Fibroblast of gingiva (primary cell): ENCODE measurements around the gene SEMA7A.

Experiments used
- DNase-seq: peaks from one replicate; pipeline ENCODE4 v3.0.0-alpha.2; 2011; ENCODE audit warnings: low read depth

Gene SEMA7A

DNA sequence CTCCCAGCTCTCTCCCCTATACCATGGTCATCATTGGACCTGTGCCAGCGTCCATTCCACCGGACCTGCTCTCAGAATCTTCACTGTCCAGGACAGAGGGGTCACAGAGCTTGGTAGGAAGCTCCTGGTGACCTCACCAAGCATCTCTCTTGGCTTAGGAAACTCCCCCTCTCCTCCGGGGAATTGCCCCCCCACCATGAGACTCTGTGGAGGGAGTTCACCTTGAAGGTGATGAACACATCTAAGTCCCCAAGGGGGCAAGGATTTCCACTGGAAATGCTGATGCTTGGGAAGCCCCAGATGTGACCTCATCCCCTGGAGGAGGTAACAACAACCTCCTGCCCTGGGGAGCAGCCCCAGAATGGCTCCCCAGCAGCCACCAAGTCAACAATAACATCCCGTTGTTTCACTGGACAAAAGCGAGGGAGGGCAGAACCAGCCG is 3.2 kb downstream of the SEMA7A start:
- no peak for DNase-seq

DNA sequence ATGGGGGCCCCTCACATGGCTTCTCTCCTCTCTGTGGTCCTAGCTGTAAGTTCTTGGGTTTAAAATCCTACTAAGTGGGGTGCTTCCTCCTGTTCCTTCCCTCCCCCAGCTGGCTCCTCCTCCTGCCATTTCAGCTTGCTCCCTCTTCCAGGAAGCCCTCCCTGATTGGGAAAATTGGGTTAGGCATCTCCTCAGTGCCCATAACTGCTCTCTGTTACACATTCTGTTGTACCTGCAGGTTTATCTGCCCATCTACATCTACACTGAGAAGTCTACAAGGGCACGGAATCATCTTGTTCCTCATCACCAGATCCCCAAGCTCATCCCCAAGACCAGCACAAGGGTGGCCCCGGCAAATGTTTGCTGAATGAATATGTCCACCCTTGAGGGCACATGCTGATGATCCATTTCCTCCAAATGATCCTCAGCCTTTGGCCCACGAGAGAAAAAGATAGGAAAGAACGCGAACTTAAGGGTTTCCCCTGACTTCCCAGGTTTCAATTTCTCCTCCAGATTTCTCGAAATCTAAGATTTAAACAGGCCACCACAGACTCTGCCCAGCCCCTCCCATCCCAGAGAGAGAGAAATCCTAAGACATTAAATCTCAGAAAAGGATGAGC is 3.9 kb downstream of the SEMA7A start:
- DNase-seq: no peak

DNA sequence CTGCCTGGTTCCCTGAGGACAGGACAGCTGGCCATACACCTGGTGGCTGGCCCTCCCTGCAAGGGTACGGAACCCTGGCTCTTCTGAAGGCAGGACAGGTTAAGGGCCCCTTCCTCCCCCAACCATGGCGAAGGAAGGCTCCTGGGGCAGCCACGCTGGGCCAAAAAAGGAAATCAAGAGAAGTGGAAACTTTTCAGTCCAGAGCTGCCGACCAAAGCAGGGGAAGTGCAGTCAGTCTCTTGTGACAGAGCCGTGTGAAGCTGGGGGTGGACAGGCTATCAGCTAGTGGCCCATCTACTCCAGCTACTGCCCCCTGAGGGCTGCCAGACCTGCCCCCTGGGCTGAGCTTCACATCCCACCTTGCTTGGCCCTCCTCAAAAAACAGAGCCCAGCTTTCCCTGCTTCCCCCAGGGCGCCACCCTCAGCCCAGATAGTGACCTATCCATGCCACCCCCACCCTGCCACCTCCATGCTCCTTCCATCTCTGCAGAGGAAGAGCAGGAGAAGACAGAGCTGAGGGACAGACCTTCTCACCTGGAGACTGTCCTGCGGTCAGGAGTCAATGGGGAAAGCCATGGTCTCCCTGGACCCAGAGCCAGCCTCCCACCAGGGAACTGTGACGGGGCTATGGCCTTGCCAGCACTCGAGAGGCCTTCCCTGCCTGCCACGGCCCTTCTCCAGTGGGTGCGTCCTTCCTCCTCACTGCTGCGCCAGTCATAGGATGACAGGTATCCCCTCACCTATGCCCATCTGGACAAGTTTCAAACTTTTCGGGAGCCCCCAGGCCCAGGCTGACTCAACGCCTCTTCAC is 4.6 kb downstream of the SEMA7A start:
- no peak for DNase-seq

DNA sequence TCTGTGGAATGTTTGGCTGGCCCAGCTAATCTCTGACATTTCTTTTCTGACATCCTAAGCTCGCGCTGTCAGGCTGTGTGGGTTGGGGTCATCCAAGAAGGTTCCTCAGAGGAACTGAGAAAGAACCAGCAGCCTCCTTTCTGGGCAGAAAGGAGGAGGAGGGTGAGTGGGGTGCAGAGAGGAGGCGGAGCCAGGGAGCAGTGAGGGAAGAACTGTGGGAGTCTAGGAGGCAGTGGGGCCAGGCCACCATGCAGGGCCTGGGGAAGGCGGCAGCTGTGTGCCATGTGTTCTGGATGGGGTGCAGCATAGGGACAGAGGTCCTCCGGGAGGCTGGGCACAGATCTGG is 5.3 kb downstream of the SEMA7A start:
- no peak for DNase-seq

DNA sequence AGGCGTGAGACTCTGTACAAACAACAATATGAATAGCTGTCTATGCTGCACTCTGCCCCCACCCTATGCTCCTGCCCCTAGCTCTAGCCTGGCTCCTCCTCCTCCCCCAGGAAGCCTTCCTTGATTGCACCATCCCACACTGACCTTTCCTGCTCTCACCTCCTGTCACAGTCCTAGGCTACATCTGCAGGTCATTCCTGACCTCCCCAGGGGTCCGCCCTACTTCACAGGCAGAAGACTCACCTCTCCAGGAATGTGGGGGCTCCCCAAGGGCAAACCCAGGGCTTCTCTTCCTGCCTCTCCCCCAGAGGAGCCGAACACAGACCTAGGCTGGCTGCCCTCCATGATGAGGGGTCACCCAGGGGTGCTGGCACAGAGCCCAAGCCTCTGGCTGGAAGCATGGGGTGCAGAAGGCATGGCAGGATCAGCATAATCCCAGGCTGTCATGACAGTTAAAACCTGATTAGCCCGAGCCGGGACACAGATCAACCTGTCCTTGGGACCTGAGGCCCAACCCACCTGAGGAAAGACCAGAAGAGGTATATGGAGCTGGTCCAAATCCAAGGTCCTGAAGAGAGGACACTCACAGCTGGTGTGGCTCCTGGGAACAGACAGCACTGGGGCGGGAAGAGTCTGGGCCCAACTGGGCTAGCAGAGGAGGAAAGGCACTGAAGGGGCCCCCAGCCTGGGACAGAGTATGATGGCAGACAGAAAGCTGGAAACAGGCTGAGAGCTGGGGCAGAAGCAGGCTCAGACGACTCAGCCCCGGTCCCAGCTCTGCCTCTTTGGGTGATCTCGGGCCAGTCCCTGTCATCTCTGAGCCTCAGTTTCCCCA is 5.9 kb downstream of the SEMA7A start:
- no peak for DNase-seq

DNA sequence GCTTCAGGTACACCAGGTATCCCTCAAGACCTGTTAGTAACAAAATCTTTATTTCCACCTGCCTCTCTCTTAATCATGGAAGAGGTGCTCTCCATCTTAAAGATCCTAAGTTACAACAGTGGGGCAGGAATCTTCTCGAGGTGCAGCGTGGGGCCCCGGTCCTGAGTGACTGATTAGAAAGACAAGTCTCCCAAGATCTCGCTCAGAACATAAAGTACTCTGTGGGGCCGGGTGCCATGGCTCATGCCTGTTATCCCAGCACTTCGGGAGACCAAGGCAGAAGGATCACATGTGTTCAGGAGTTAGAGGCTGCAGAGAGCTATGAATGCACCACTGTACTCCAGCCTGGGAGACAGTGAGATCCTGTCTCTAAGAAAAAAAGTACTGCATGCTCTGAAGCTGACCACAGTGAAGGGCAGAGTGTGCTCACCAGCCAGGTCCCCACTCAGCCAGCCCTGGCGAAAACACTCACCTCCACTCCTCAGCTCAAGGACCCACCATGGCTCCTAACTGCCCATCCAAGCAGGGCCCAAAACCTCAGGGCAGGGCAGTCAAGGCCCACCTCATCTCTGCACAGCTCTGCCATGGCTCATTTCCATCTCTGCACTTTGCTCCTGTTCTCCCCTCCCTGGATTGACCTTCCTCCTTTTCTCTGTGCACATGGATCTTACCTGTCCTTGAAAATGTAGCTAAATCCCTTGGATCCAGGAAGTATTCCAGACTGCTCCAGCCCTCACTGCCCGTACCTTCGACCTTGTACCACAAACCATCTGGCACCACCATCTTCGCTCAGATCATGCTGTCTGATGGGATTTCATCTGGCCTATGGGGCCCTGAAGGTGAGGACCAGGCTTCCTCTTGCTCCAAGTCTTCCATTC is 7.1 kb downstream of the SEMA7A start:
- DNase-seq: no peak

DNA sequence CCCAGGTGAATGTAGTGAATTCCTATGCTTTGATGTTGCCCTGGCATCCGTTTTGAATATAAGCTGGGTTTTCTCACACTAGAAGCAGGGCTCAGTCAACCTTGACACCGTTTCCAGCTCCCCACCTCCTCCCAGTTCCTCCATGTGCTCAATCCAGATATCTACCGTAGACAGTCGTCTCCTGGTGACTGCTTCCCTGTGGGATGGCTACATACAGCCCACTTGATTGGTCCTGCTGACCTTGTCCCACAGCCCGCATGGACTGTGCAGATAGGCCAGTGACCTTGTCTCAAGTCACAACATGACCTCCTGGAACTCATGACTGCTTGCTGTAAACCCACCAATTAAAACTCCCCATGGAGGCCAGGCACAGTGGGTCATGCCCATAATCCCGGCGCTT is 8.1 kb downstream of the SEMA7A start:
- DNase-seq: no peak

DNA sequence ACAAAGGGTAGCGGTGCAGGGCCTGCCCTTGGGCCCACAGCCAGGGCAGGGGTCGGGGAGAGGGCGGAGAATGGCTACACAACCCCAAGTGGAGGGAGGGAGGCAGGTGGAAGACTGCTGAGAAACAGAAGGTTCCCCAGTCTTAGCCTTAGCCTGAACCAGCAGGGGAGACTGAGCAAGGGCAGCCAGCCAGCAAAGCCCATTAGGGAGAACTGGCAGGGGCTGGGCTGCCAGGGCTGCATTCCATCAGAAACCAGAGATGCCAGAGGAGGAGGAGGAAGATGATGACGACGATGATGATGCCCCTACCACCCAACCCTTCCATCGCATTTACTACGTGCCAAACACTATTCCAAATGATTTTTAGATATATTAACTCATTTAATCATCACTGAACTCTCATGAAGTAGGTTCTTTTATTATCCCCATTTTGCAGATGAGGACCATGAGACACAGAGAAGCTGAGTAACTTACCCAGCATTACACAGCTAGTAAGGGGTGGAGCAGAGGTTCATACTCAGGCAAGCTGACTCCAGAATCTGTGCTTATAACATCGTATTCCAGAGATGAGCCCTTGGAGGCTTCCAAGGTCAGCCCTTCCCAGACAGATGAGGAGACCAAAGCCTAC is 8.7 kb downstream of the SEMA7A start:
- no peak for DNase-seq

DNA sequence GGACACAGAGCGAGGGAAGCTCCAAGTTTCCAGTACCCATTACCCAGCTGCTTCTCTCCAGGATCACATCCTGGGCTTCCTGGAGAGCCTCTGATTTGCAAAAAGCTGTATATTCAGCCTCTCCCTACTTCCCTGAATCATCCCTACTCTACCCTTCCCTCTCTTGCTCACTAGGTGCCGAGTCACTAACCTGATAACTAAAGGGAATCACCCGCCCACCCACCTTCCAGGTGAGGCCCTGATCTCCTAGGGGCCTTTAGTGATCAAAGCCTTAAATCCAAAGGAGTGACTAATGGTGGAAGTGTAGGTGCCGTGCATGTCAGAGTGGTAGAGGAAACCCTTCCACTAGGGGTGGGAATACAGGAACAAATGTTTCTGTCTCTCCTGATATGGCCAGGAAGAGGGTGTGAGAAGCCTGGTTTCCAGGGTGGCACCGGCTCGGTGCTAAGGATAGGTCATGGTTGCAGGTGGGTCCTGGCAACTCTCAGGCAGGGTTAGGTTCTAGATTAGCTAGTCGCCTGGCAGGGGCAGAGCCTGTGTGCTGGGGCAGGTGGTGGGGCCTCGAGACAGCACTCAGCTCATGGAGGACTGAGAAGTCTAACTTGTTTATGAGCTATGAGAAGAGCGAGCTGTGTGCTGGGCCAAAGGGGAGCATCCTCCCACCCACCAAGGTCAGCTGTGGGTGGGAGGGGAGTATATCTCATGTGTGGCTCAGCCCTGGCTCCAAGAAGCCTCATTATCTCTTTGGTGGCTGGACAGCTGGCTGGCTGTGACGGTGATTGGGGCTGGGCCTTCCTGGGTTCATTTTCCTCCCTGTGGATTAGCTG is 10.1 kb downstream of the SEMA7A start:
- no peak for DNase-seq

DNA sequence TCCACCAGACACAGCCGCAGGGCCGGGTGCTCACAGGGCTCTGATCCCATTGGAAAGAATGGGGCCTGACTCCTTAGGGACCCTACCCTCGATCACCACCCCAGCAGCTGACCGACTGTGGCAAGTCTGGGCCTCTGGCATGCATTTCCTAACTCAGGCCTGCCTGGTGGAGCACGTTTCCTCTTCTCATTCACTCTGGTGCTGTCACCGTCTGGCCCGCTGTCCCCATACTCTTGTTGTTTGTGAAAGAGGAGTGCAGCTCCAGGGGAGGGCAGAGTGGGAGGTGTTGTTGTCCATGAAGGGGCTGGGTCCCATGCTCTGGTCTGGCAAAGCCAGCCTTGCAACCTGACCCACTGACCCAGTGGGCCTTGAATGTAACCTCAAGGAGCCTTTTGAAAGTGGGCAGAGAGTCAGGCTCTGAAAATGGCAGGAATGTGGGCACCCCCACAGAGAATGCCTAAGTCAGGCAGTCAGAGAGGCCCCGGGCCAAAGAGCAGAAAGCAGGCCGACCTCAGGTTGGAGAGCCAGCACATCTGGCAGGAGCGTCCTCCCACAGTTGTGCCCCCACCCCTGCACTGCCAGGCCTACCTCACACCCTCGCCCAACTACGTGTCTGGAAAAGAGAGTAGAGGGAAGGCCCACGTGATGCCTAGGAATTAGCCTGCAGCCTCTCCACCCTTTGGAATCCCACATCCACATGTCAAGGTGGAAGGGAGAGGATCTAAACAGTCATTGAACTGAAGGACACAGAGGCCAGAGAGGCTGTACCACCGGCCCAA is 10.9 kb downstream of the SEMA7A start:
- DNase-seq: peak; percentile 95

DNA sequence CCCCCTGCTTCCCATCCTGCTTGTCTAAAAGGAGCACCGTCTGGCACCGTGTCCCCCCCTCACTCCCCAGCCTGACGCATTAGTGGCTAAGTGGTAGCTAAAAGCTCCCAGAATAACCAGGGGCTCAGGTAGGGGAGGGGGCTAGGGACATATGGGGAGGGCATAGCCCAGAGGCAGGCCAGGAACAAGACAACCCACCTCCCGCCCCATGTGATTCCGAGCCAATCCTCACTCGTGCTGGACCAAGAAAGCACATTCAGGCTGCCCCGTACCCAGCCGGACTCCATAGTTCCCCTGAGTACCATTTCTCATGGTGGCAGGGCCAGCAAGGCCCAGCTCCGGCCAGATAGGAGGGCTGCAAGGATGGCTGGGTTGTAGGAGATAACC is 11.5 kb downstream of the SEMA7A start:
- DNase-seq: no peak

DNA sequence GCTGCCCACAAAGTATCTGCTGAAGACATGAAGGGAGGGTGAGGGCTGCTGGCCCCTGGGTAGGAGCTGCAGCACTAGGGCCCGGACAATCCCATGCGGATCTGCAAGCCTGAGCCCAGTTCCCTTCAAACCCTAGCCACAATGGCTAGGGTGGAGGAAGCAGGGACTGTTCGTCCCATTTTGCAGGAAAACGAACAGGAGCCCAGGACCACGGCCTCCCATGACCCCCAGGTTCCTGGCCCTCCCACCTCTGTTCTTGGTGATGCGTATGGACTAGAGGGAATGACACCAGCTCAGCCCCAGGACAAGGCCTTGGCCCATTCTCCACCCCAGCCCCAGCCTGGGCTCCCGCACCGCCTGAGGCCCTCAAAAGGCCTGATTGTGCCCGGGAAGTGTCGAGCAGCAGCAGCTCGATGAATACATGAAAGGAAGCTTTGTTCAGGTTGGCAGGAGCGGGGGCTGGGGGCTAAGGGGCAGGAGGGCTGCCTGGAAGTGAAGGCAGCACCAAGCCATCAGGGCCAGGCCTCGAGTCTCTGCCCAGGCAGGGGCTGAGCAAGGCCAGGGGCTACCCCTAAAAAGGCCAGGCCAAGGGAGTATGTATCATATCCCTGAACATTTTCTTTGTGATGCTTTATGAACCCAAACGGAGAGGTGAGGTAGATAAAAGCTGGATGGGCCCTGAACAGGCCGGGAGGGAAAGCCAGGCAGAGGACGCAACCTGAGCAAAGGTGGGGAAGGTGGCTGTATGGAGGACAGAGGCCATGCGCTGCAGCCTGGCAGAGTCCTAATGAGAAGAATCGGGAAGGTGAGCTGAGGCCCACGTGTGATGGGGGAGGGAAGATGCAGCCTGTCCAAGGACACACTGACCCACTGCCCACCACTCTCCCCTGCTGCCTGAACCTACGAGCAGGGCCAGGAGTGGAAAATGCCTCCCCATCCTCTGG is 12.2 kb downstream of the SEMA7A start:
- DNase-seq: no peak

DNA sequence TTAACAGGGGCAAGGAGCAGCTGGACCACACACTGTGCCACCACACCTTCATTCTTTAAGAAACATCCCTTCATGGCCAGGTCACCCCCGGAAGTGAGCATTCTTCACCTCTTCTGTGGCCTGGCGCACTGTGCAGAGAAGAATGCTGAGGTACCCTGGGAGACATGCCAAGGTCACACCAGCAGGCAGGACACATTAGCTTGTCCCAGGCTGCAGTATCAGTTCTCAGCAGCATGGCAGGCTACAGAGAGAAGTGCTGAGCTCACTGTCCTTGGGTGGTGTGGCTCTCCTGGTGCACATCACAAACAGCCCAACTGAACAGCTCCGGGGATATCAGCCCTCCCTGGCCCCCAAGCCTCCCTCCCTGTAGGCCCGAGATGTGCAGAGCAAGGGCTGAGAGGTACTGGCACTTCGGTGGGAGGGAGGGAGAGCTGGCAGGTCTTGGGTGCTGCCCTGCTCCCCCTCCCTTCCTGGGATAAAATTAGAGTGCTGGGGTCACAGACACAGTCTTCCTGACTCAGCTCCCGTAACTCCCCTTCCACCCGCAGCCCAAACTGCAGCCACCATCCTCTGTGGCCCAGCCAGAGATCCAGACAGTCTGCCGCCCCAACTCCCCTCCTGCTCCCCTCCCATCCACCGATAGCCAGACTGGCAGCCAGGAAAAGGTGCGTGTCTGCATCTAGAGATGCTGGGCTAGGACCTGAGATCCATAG is 13.4 kb downstream of the SEMA7A start:
- DNase-seq: peak; percentile 6

DNA sequence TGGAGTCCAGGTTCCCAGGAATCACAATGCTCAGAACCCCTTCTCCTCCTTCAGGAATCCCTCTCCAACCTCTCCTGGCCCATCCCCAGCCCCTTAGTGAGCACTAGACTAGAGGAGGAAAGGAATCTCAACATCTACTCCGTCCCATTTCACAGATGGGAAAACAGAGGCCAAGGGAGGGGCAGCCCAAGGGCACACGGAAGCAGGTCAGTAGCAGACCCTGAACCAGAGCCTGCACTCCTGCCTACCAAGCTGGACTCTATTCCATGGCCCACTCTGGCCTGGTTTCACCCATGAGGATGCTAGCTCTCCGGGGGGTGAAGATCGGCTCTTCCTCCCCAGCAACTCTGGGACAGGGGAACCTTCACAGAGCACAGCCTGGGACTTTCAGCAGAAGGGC is 14.3 kb downstream of the SEMA7A start:
- no peak for DNase-seq

DNA sequence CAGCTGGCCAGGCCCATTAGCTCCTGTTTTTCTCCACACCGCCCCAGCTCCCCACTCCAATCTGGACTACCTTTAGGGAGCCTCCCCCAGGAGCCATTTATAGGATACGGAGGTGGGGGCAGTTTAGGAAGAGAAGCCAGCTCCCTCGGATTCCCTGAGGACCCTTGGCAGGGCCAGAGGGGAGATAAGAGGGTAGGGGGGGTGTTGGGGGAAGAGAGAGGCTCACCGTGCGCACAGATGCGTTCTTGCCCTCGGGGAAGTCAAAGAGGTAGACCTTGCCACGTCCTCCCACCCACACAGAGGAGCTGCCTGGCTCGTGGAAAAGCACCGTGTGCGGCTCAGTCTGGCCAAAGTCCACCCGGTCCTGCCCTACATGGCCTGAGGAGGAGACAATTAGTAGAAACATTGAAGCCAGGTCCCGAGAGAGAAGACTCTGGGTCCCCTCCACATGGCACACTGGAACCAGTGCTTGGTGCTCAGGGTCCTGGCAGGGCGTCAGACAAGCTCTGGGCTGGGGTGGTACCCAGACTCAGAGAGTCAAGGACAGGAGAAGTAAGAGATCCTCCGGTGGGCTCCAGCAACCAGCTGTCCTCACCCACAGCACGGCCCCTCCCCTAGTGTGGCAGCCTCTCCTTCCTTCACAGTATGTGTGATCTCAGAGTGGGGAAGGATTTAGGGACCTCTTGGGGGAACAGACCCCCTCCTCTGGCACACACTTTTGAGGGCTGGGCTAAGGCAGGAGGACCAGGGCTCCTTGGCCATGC is 15.0 kb downstream of the SEMA7A start:
- no peak for DNase-seq

DNA sequence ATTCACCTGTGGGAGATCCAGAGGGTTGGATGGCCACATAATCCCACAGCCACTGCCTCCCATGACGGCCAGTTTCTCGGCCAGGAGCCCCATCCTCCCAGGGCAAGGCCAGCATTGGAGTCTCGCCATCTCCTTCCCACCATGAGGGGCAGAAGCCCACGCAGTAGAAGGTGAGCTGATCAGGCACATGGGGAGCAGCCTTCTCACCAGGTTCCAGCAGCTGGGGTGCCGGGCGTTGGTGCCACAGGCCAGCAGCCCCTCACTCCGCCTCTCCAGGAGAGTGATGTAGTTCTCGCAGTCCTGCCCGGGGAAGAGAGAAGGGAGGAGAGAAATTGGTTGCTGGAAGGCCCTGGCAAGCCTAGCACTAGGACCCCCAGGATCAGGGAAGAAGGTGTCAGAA is 16.1 kb downstream of the SEMA7A start:
- no peak for DNase-seq

DNA sequence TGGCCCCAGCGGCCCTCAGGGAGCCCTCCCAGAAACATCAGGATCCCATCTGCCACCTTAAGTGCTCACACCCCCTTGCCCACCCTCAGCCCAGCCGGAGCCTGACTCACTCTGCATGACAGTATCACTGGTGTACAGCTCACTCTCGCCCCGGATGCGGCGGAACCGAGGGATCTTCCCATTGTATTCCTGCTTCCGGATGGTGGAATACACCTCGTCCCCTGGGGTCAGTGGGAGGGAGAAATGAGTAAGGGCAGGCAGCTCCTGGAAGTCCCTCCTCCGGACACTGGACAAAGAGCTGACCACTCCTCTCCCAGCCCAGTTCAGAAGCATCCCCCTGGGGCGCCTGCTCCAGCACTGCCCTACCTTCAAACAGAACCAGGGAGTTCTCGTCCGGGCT is 16.5 kb downstream of the SEMA7A start:
- peak; percentile 12 for DNase-seq
